SHP77 treated with DMSO at 0.1 percent for 48 hours (cell line): Measurements from ENCODE around the gene TBX1.
"Not testable (repeated sequence)": the region's sequence is repeated elsewhere in the genome, so short reads cannot be mapped to it uniquely, and the experiment has no call there.

ENCODE experiments used
- DNase-seq: peaks from one replicate; lab custom pipeline; 2025; lab: John Stamatoyannopoulos, UW

Gene TBX1

DNA sequence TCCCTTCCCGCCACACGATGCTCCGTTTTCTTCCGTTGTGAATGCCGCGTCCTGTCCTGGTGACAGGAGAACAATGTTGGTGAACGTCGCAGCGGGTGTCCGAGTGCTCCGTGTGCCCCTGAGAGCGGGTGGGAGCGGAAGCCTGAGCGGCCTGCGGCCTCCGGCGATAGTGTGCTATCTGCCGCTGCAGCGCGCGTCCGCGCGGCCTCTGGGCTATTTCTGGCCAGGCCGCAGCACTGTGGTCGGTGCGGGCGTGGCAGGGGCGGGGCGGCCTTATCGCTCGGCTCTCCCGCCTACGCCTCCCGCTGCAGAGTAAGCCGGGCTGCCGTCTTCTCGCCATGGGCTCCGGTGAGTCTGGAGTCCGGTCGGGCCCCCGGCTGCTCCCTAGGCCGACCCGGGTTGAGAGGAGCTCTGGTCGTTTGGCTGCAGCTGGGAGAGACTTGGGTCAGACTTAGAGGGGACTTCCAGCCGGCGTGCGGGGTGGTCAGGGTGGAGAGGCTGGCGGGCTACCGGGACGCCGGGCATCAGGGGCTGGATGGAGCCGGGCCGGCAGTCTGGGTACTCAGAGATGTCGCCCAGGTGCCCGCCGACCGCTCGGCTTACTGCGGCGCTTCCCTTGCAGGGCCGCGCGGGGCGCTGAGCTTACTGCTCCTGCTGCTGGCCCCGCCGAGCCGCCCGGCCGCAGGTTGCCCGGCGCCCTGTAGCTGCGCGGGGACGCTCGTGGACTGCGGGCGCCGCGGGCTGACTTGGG is 37.2 kb upstream of the TBX1 start, which contains the start of gene GP1BB:
Gene GP1BB, plus strand, starts transcription at position 308 of the 751 bp plus-strand sequence. Its CDS starts 31 bp downstream, at position 339.
- no peak for DNase-seq

DNA sequence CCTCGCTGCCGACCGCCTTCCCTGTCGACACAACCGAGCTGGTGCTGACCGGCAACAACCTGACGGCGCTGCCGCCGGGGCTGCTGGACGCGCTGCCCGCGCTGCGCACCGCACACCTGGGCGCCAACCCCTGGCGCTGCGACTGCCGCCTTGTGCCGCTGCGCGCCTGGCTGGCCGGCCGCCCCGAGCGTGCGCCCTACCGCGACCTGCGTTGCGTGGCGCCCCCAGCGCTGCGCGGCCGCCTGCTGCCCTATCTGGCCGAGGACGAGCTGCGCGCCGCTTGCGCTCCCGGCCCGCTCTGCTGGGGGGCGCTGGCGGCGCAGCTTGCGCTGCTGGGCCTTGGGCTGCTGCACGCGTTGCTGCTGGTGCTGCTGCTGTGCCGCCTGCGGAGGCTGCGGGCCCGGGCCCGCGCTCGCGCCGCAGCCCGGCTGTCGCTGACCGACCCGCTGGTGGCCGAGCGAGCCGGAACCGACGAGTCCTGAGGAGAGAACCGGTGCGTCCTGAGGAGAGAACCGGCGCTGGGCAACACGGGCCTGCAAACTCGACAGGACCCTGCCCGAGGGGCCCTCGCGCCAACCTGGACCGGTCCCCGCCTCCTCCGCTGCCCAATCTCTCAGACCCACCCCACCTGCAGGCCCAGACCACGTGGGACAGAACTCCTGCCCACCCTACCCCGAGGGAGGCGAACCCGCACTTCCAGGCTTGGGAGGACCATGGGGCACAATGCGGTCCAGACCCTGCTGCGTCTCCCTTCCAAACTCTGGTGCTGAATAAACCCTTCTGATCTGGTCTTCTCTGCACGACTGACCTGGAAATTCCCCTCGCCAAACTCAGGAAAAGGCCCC is 36.4 kb upstream of the TBX1 start:
- no peak for DNase-seq

GRCh38 chr22:19724927-19725661 is 35.5 kb upstream of the TBX1 start:
- no peak for DNase-seq

- not testable (repeated sequence) for DNase-seq
Measured at GRCh38 chr22:19726064-19726788, 34.4 kb upstream of the TBX1 start.

- DNase-seq = no peak
Measured at GRCh38 chr22:19727310-19728150, 33.0 kb upstream of the TBX1 start.

DNA sequence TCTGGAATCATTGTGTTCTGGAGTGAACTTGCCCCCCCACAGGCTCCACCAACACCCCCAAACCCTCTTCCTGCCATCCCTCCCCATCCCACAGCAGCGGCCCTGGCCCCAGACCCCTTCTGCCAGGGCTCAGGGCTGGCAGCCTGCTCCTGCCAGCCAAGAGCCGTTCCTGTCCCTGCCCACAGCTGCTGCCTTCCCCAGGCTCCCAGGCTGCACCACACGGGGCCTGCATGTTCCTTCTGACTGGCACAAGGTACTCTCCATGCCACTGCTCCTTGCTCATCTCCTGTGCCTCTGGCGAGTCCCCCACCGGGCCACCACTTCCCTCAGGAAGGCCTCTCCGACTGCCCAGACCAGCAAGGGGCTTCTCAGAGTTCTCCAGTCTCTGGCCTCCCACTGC is 32.3 kb upstream of the TBX1 start:
- no peak for DNase-seq

GRCh38 chr22:19728836-19729235 is 31.7 kb upstream of the TBX1 start:
- DNase-seq = no peak

GRCh38 chr22:19729507-19729906 is 31.1 kb upstream of the TBX1 start:
- no peak for DNase-seq

DNA sequence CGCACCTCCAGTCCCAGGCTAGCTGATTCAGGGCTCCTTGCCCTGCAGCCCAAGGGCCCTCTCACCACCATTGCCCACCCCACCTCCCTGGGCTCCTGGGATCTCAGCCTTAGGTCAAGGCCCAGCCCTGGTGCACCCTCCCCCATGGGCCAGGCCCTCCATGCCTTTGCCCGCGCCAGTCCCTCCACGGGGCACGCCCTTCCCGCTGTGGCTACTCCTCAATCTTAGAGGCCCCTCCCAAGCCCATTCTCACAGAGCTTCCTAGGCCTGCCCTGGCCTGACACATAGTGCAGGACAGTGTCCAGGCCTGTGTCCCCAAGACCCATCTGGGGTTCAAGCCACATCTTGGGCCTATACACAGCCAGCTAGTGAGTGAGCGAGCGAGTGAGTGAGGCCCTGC is 30.4 kb upstream of the TBX1 start:
- DNase-seq = no peak

DNA sequence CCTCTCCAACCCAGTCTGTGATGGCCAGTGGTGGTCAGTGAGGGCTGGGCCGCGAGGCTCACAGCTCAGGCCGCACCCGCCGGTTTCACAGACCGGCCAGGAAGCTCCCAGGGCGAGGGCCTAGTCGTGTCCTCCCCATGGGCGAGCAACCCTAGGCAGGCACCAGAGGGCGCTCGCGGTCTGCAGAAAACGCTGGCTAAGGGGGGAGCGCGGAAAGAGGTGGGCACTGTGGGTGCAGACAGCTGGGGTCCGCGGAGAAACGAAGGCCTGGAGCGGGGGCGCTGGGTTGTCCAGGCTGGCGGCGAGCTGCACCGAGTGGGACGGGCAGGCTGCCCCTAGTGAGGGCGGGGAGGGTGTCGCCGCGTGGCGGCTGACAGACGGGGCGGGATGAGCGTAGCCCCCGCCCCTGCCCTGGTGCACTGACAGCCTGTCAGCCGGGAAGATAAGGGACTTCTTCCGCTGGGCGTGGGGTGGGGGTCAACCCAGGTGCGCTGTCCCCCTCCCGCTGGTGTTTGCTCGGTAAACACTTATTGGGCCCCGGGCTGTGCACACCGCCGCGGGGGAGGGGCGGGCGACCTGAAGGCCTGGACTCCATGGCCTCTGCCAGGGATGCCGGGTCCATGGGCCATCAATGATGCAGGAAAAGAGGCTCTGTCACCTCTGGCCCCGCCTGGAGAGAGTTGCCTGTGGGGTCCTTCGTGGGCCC is 29.8 kb upstream of the TBX1 start:
- DNase-seq = peak; percentile 34

DNA sequence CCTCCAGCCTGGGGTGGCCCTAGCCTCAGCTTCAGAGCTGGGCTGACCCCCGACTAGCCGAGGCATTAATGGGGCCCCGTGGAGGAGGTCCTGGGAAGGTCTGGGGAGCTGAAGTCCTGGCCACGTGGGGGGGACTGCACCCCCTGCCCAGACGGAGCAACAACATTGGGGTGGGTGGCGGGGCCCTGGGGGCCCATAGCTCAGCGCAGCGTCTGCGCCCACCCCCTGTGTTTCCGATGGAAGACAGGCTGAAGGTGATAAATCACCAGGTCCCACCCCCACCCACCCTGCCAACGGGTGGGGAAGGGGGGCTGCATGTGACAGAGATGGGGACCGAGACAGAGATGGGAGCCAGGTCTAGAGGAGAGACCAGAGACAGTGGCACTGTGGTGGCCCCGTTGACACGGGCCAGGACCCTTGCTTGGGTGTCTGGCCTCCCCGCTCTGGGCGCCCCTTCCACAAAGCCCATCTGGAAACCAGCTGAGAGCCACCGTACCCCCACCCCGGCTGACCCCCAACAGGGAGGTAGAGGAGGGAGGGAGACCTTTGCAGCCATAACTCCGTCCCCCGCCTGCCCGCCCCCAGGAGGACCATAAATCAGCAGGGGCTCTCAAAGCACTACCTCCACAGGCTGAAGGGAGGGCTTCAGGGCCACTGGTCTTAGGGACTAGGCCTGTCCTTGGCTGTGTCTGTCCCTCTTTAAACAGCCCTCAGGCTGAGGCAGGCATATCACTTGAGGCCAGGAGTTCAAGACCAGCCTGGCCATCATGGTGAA is 29.0 kb upstream of the TBX1 start:
- DNase-seq = no peak

- DNase-seq = no peak
Measured at GRCh38 chr22:19732403-19733113, 28.0 kb upstream of the TBX1 start.

DNA sequence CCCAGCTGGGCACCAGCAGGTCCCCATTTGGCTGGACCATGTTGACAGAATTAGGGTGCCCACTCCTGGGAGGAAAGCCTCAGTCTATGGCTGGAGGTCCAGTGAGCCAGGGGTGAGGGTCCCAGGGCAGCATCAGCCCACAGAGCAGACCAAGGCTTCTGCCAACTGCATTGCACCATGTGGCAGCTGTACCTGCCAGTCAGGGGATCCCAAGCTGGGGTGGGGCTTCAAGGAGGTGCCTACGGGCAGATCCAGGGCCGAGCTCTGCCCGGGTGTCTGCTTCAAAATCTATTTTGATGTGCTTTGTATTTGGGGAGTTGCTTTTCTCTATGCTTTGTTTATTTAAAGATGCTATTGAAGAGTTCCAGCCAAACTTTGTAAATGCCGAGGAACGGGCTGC is 26.8 kb upstream of the TBX1 start:
- no peak for DNase-seq

DNA sequence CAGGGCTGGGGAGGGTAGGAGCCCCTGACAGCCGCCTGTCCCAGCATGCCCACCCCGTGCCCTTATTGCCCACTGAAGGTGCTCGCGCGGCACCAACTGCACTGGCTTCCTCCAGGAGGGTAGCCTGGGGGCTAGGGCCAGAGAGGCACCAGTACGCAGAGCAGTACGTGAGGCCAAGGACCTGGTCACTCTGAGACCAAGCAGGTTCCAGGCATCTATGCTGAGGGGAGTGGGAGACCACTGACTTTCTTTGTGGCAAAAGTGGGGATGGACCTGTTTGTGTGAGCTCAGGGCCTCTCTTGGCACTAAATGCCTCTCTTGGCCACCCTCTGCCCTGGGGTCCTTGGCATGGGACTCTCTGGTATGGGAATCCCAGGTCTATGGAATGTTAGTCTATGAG is 26.4 kb upstream of the TBX1 start:
- DNase-seq = no peak

DNA sequence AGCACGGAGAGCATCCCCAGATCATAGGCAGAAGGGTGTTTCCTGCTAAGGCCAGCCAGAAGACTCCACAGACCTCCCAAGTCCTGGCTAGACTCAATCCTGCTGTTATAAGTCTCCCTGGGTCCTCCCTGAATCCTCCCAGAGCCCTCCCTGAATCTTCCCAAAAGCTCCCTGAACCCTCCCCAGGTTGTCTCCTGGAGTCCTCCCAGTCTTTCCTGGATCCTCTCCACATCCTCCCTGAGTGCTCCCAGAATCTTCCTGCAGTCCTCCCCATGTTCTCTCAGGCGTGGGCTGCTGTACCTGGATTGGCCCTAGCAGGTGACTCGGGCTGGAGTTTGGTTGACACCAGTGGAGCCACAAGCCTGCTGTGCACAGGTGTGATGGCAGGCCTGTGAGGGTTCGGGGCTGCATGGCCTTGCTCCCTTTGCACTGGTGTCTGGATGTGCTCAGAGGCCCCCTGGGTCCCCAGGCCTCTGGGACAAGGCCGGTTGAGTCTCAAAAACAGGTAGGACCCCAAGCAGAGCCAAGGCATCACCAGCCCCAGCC is 25.7 kb upstream of the TBX1 start:
- no peak for DNase-seq

- DNase-seq = no peak
Measured at GRCh38 chr22:19735665-19736510, 24.7 kb upstream of the TBX1 start.

- no peak for DNase-seq
Measured at GRCh38 chr22:19737846-19738663, 22.5 kb upstream of the TBX1 start.
